ENCODE measurements around the gene CLDN7. TPM values are rescaled to one million over a fixed set of nuclear protein-coding genes. Genes with fewer than 3 reads are reported as not detected.
A peak's percentile ranks its signal among the peaks of the same experiment; 100 is the strongest.

The CLDN7 gene
- total RNA-seq, 2 donors from 2014 or later: 2.3 TPM; not detected in 1

GRCh38 chr17:7284911-7285310 lies 22.6 kb upstream of the CLDN7 start:
- Histone ChIP-seq H3K27me3 (no peaks in the 10 kb centered on the region), H3K9me3 (no peaks in the 10 kb centered on the region), H3K36me3 (peaks cover 32% of the 10 kb centered on the region), H3K4me1 (peaks cover 0 to 36% of the 10 kb centered on the region in 2 donors), H3K4me3 (no peak overlapping the region), H3K27ac (peak overlapping the region in 1 of 2 donors; percentile 16)
- TF ChIP-seq CTCF (IDR thresholded peaks at IDR 0.05): no peak
- no peak for DNase-seq (ENCODE audit: low spot score)

- Histone ChIP-seq H3K36me3 (peaks cover 32% of the 10 kb centered on the region), H3K4me3 (peak overlapping the region in 1 of 2 donors; percentile 60), H3K27ac (peak overlapping the region; percentile 91 to 93), H3K9me3 (no peaks in the 10 kb centered on the region), H3K27me3 (no peaks in the 10 kb centered on the region), H3K4me1 (peaks cover 0 to 36% of the 10 kb centered on the region in 2 donors)
- no peak for DNase-seq (ENCODE audit: low spot score)
- no peak for TF ChIP-seq CTCF (IDR thresholded peaks at IDR 0.05)
Observed at GRCh38 chr17:7283471-7284216, 21.4 kb upstream of the CLDN7 start.

- Histone ChIP-seq H3K4me3 (peak overlapping the region; percentile 60 to 72), H3K27ac (peak overlapping the region; percentile 91 to 93), H3K9me3 (no peaks in the 10 kb centered on the region), H3K27me3 (no peaks in the 10 kb centered on the region), H3K36me3 (peaks cover 32% of the 10 kb centered on the region), H3K4me1 (peaks cover 0 to 36% of the 10 kb centered on the region in 2 donors)
- TF ChIP-seq CTCF (IDR thresholded peaks at IDR 0.05): no peak
- no peak for DNase-seq (ENCODE audit: low spot score)
Observed at GRCh38 chr17:7282752-7283321, 20.6 kb upstream of the CLDN7 start.

GRCh38 chr17:7281953-7282751 lies 19.9 kb upstream of the CLDN7 start:
- Histone ChIP-seq H3K27ac (peak overlapping the region; percentile 91 to 93), H3K9me3 (no peaks in the 10 kb centered on the region), H3K4me3 (peak overlapping the region; percentile 60 to 72), H3K36me3 (peaks cover 32% of the 10 kb centered on the region), H3K27me3 (no peaks in the 10 kb centered on the region), H3K4me1 (peaks cover 0 to 36% of the 10 kb centered on the region in 2 donors)
- no peak for DNase-seq (ENCODE audit: low spot score)
- TF ChIP-seq CTCF (IDR thresholded peaks at IDR 0.05): no peak

- Histone ChIP-seq H3K27me3 (no peaks in the 10 kb centered on the region), H3K4me3 (peak within 1 kb of the TSS; percentile 60 to 72), H3K9me3 (no peaks in the 10 kb centered on the region), H3K27ac (peak within 1 kb of the TSS; percentile 91 to 93), H3K36me3 (peaks cover 27% of the 10 kb centered on the region), H3K4me1 (peaks cover 0 to 36% of the 10 kb centered on the region in 2 donors)
- peak; percentile 94 for DNase-seq (ENCODE audit: low spot score)
- no peak for TF ChIP-seq CTCF (IDR thresholded peaks at IDR 0.05)
Observed at GRCh38 chr17:7281074-7281952, 19.0 kb upstream of the CLDN7 start, which contains the start of gene SLC2A4. TSS of gene SLC2A4 (plus strand) at chr17:7281718. CDS start at chr17:7281935, 217 bp downstream.

Measured in right atrium auricular region (tissue), 2 donors.